Thyroid gland (tissue), 4 donors: ENCODE results near the gene KLF2.

Experiments
- CTCF ChIP-seq, 6 experiments: fragments of 200-600 bp in 3 of 6; fragments of 450-650 bp in 3 of 6; sonication (generic) in 3 of 6; IDR thresholded peaks; one replicate each; pipeline ENCODE4 v1.5.1; 2016 to 2019; ENCODE audit warnings: antibody characterized with exemption in 6 of 6, mild to moderate bottlenecking in 2 of 6, inconsistent platforms in 1 of 6, moderate library complexity in 1 of 6
- POLR2A ChIP-seq, 2 donors: fragments of 450-650 bp; IDR thresholded peaks; one replicate each; pipeline ENCODE4 v1.6.1; 2017; ENCODE audit warnings: antibody characterized with exemption in 2 of 2, mild to moderate bottlenecking in 2 of 2, moderate library complexity in 1 of 2

GRCh38 chr19:16293118-16294091 is 31.2 kb upstream of the KLF2 start:
- TF ChIP-seq CTCF (IDR thresholded peaks at IDR 0.05) = no peak
- TF ChIP-seq POLR2A (IDR thresholded peaks at IDR 0.05) = no peak
